ENCODE measurements around the gene ZNF335. TPM values are rescaled to one million over a fixed set of nuclear protein-coding genes. Genes with fewer than 3 reads are reported as not detected.
"Not testable (repeated sequence)": the region's sequence is repeated elsewhere in the genome, so short reads cannot be mapped to it uniquely, and the experiment has no call there.

ZNF335 gene
- total RNA-seq, 1 donor from 2014 or later = 24.1 TPM

- intact Hi-C loops (cut with DNase I) = no loop called here
- no peak overlapping the region for H3K4me3 ChIP-seq
- no peaks in the 10 kb centered on the region for H3K27me3 ChIP-seq
Measured at GRCh38 chr20:45994761-45995493, 22.9 kb upstream of the ZNF335 start.

DNA sequence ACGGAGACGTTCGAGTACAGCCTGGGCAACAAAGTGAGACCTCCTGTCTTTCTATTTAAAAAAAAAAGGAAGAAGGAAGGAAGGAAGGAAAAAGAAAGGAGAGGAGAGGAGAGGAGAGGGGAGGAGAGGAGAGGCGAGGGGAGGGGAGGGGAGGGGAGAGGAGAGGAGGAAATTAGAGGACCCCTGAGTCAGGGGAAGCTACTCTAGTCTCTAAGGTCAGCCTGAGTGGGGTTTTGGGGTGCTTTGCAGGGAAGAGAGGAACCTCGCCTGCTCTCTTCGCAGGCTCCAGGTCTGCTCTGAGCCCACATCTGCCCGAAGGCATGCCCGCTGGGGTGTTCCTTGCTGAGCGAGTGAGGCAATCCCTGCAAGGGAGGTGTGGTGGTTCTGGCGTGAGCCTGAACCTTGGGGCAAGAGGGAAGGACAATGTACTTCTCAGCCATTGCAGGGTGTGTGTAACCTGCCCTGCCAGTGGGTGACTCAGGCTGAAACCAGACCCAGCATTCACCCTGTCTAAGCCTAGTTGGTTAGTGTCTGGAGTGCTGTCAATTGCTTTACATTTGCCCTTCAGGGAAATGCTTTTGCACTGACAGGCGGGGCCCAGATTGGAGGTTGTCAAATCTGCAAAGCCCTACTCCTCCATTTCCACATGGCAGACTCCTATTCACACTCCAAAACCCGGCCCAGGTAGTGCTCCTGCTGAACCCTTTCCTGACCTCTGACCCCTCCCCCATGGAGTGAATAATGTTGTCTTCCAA is 21.4 kb upstream of the ZNF335 start:
- Histone ChIP-seq H3K27ac (no peak overlapping the region), H3K27me3 (no peaks in the 10 kb centered on the region), H3K36me3 (no peaks in the 10 kb centered on the region), H3K4me3 (no peak overlapping the region), H3K4me1 (no peaks in the 10 kb centered on the region), H3K9me3 (no peaks in the 10 kb centered on the region)
- no peak for DNase-seq (ENCODE audit: extremely low spot score in 2 of 2)
- TF ChIP-seq POLR2A (IDR thresholded peaks at IDR 0.05) (no peak), POLR2AphosphoS5 (IDR thresholded peaks at IDR 0.05; ENCODE audit: insufficient read depth in 1 of 2, low read depth in 1 of 2) (peak; percentile 13 to 71)
- TF ChIP-seq, protein P1, sequence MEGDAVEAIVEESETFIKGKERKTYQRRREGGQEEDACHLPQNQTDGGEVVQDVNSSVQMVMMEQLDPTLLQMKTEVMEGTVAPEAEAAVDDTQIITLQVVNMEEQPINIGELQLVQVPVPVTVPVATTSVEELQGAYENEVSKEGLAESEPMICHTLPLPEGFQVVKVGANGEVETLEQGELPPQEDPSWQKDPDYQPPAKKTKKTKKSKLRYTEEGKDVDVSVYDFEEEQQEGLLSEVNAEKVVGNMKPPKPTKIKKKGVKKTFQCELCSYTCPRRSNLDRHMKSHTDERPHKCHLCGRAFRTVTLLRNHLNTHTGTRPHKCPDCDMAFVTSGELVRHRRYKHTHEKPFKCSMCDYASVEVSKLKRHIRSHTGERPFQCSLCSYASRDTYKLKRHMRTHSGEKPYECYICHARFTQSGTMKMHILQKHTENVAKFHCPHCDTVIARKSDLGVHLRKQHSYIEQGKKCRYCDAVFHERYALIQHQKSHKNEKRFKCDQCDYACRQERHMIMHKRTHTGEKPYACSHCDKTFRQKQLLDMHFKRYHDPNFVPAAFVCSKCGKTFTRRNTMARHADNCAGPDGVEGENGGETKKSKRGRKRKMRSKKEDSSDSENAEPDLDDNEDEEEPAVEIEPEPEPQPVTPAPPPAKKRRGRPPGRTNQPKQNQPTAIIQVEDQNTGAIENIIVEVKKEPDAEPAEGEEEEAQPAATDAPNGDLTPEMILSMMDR (IDR thresholded peaks at IDR 0.05) = no peak
- intact Hi-C loops (cut with DNase I) = no loop called here

More at GRCh38 chr20:45994761-45995493, 22.9 kb upstream of the ZNF335 start:
- DNase-seq (ENCODE audit: extremely low spot score in 2 of 2) = no peak
- TF ChIP-seq, protein P1 (IDR thresholded peaks at IDR 0.05) = no peak
- no peak for TF ChIP-seq POLR2AphosphoS5 (IDR thresholded peaks at IDR 0.05; ENCODE audit: insufficient read depth in 1 of 2, low read depth in 1 of 2)
- TF ChIP-seq POLR2A (IDR thresholded peaks at IDR 0.05) = no peak
- Histone ChIP-seq H3K4me1 (no peaks in the 10 kb centered on the region), H3K27ac (no peak overlapping the region), H3K36me3 (no peaks in the 10 kb centered on the region), H3K9me3 (no peaks in the 10 kb centered on the region)

- no peak for DNase-seq (ENCODE audit: extremely low spot score in 2 of 2)
- H3K36me3 ChIP-seq = no peaks in the 10 kb centered on the region
- intact Hi-C loops (cut with DNase I) = no loop called here
Measured at GRCh38 chr20:45991616-45992015, 19.6 kb upstream of the ZNF335 start.

DNA sequence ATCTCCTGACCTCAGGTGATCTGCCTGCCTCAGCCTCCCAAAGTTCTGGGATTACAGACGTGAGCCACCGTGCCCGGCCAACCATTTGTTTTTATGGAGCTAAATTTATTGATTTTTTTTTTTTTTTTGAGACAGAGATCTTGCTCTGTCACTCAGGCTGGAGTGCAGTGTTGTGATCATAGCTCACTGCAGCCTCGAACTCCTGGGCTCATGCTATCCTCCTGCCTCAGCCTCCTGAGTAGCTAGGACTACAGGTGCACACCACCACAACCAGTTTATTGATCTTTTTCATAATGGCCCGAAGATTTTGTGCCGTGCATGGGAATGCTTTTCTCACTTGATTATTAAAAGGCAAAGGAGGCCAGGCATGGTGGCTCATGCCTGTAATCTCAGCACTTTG is 16.8 kb upstream of the ZNF335 start:
- intact Hi-C loops (cut with DNase I); H3K27me3 ChIP-seq; DNase-seq (ENCODE audit: extremely low spot score in 2 of 2); H3K36me3 ChIP-seq; H3K4me3 ChIP-seq; H3K27ac ChIP-seq; H3K4me1 ChIP-seq; H3K9me3 ChIP-seq: not testable (repeated sequence)

More at GRCh38 chr20:45991616-45992015, 19.6 kb upstream of the ZNF335 start:
- Histone ChIP-seq H3K4me3 (no peak overlapping the region), H3K4me1 (no peaks in the 10 kb centered on the region), H3K9me3 (no peaks in the 10 kb centered on the region), H3K27ac (no peak overlapping the region), H3K27me3 (no peaks in the 10 kb centered on the region)
- TF ChIP-seq, protein P1 (IDR thresholded peaks at IDR 0.05) = no peak
- TF ChIP-seq POLR2AphosphoS5 (IDR thresholded peaks at IDR 0.05; ENCODE audit: insufficient read depth in 1 of 2, low read depth in 1 of 2) (no peak), POLR2A (IDR thresholded peaks at IDR 0.05) (no peak)

GRCh38 chr20:45987108-45987780 is 15.2 kb upstream of the ZNF335 start:
- Histone ChIP-seq H3K9me3 (no peaks in the 10 kb centered on the region), H3K36me3 (no peaks in the 10 kb centered on the region), H3K4me3 (no peak overlapping the region), H3K4me1 (no peaks in the 10 kb centered on the region), H3K27me3 (no peaks in the 10 kb centered on the region), H3K27ac (no peak overlapping the region)
- TF ChIP-seq, protein P1 (IDR thresholded peaks at IDR 0.05) = peak; percentile 44 to 65 (median 62)
- TF ChIP-seq POLR2A (IDR thresholded peaks at IDR 0.05) (no peak), POLR2AphosphoS5 (IDR thresholded peaks at IDR 0.05; ENCODE audit: insufficient read depth in 1 of 2, low read depth in 1 of 2) (no peak)
- no peak for DNase-seq (ENCODE audit: extremely low spot score in 2 of 2)
- intact Hi-C loops (cut with DNase I) = no loop called here

Measured in vagina (tissue), 2 donors.